Measurements from ENCODE around the gene EMP3. TPM values are rescaled to one million over a fixed set of nuclear protein-coding genes. Genes with fewer than 3 reads are reported as not detected.

The EMP3 gene
- total RNA-seq, 1 experiment from 2014 or later, result 171 TPM

DNA sequence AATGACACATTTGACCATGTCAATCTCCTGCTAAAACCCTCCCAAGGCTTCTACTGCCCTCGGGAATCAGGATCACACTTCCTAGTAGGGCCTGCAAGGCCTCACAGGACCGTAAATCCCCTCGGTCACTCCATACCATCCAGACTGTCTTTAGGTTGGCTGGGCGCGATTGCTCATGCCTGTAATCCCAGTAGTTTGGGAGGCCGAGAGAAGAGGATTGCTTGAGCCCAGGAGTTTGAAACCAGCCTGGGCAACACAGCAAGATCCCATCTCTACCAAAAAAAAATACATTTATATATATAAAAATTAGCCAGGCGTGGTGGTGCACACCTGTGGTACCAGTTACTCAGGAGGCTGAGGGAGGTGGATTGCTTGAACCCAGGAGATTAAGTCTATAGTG lies 23.4 kb downstream of the EMP3 start:
- DNase-seq (ENCODE audit: low read depth, low spot score) (no peak), ATAC-seq (no peak)
- in situ Hi-C loops (cut with HindIII; ENCODE audit: low pct_unique_long_range_greater_than_20kb, low sequenced_read_pairs), result no loop called here
- H3K27ac ChIP-seq (ENCODE audit: low read length), result no peak overlapping the region
- CTCF ChIA-PET, result no interaction called here
- H3K4me3 ChIP-seq (ENCODE audit: low read depth in 2 of 2, low read length in 2 of 2), result no peak overlapping the region
- intact Hi-C loops (cut with micrococcal nuclease; ENCODE audit: unreplicated experiment), result no loop called here
- POLR2A ChIA-PET, result no interaction called here
- BruUV-seq (replicated peaks), result no TSS peak
- H3K9me3 ChIP-seq (ENCODE audit: control insufficient read depth, insufficient read depth, low read depth, low read length), result no peaks in the 10 kb centered on the region
- TF ChIP-seq POLR2AphosphoS5 (IDR thresholded peaks at IDR 0.05; ENCODE audit: low read depth, low read length) (no peak), SIN3A (IDR thresholded peaks at IDR 0.05; ENCODE audit: borderline replicate concordance, insufficient read depth, low read depth, low read length) (no peak)
- TF ChIP-seq, protein P1, sequence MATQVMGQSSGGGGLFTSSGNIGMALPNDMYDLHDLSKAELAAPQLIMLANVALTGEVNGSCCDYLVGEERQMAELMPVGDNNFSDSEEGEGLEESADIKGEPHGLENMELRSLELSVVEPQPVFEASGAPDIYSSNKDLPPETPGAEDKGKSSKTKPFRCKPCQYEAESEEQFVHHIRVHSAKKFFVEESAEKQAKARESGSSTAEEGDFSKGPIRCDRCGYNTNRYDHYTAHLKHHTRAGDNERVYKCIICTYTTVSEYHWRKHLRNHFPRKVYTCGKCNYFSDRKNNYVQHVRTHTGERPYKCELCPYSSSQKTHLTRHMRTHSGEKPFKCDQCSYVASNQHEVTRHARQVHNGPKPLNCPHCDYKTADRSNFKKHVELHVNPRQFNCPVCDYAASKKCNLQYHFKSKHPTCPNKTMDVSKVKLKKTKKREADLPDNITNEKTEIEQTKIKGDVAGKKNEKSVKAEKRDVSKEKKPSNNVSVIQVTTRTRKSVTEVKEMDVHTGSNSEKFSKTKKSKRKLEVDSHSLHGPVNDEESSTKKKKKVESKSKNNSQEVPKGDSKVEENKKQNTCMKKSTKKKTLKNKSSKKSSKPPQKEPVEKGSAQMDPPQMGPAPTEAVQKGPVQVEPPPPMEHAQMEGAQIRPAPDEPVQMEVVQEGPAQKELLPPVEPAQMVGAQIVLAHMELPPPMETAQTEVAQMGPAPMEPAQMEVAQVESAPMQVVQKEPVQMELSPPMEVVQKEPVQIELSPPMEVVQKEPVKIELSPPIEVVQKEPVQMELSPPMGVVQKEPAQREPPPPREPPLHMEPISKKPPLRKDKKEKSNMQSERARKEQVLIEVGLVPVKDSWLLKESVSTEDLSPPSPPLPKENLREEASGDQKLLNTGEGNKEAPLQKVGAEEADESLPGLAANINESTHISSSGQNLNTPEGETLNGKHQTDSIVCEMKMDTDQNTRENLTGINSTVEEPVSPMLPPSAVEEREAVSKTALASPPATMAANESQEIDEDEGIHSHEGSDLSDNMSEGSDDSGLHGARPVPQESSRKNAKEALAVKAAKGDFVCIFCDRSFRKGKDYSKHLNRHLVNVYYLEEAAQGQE (IDR thresholded peaks at IDR 0.05; ENCODE audit: insufficient read depth in 1 of 2, low read depth in 2 of 2, low read length in 1 of 2), result no peak
- no peaks in the 10 kb centered on the region for H3K36me3 ChIP-seq (ENCODE audit: control insufficient read depth, insufficient read depth, low read length)
- no peaks in the 10 kb centered on the region for H3K27me3 ChIP-seq (ENCODE audit: control insufficient read depth, insufficient read depth, low read length)
- no peaks in the 10 kb centered on the region; the same call in 1 of the 2 replicates for H3K4me1 ChIP-seq (ENCODE audit: control insufficient read depth, insufficient read depth, low read length)

GRCh38 chr19:48350856-48351255 lies 25.5 kb downstream of the EMP3 start:
- BruUV-seq (replicated peaks), result no TSS peak
- Histone ChIP-seq H3K27ac (ENCODE audit: low read length) (no peak overlapping the region), H3K36me3 (ENCODE audit: control insufficient read depth, insufficient read depth, low read length) (no peaks in the 10 kb centered on the region), H3K4me1 (ENCODE audit: control insufficient read depth, insufficient read depth, low read length) (peaks cover 3% of the 10 kb centered on the region), H3K4me3 (ENCODE audit: low read depth in 2 of 2, low read length in 2 of 2) (no peak overlapping the region), H3K9me3 (ENCODE audit: control insufficient read depth, insufficient read depth, low read depth, low read length) (no peaks in the 10 kb centered on the region), H3K27me3 (ENCODE audit: control insufficient read depth, insufficient read depth, low read length) (no peaks in the 10 kb centered on the region)
- TF ChIP-seq CTCF (IDR thresholded peaks at IDR 0.05), result no peak
- TF ChIP-seq, protein P1 (IDR thresholded peaks at IDR 0.05; ENCODE audit: insufficient read depth in 1 of 2, low read depth in 2 of 2, low read length in 1 of 2), result no peak
- no peak for TF ChIP-seq POLR2AphosphoS5 (IDR thresholded peaks at IDR 0.05; ENCODE audit: low read depth, low read length)
- no peak for TF ChIP-seq SIN3A (IDR thresholded peaks at IDR 0.05; ENCODE audit: borderline replicate concordance, insufficient read depth, low read depth, low read length)
- TF ChIP-seq TCF7L2 (IDR thresholded peaks at IDR 0.05; ENCODE audit: low read depth, low read length), result no peak
- ChIA-PET CTCF (no interaction called here), POLR2A (no interaction called here)
- intact Hi-C loops (cut with micrococcal nuclease; ENCODE audit: unreplicated experiment), result no loop called here
- DNase-seq (ENCODE audit: low read depth, low spot score), result no peak
- in situ Hi-C loops (cut with HindIII; ENCODE audit: low pct_unique_long_range_greater_than_20kb, low sequenced_read_pairs), result no loop called here
- no peak for ATAC-seq
